GM19238 (cell line): ENCODE measurements around the gene PRSS48.
"Not testable (repeated sequence)": the region's sequence is repeated elsewhere in the genome, so short reads cannot be mapped to it uniquely, and the experiment has no call there.

Experiments used
- DNase-seq: peaks from one replicate; pipeline ENCODE4 v3.0.0; 2011; ENCODE audit warnings: low spot score; ENCODE audit not compliant: insufficient read length

Gene PRSS48

DNA sequence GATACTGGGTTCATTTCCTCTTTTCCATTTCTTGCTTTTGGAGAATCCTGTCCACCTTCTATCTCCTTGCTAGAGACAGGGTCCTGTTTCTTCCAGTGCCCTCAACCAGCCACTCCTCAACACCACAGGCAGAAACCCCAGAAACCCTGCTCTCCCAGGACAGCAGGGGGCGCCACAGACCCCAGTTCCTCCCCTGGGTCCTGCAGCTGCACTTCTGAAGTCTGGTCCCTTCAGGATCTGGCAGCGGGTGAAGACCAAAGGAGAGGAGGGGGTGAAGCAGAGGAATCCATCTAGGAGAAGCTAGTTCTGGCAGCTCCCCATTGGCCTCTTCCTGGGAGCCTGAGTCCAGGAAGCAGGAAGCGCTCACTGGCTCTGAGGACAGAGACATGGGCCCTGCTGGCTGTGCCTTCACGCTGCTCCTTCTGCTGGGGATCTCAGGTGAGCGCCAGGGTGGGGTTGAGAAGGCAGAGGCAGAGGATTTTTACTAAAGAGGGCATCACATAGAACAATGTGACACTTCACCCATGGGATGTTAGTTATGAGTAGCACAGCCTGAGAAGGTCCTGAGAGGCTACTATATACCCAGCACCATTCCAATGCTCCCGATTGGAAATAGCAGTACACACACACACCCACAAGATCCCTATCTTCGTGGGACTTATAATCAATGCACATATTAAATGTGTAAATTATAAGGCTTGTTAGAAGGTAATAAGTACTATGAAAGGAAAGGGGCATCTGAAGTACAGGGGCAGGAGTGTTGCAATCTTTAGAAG is at the start of gene PRSS48:
TSS of gene PRSS48 (plus strand) at position 375 of the 776 bp plus-strand sequence. CDS start at position 387, 12 bp downstream.
- peak; percentile 23 for DNase-seq

DNA sequence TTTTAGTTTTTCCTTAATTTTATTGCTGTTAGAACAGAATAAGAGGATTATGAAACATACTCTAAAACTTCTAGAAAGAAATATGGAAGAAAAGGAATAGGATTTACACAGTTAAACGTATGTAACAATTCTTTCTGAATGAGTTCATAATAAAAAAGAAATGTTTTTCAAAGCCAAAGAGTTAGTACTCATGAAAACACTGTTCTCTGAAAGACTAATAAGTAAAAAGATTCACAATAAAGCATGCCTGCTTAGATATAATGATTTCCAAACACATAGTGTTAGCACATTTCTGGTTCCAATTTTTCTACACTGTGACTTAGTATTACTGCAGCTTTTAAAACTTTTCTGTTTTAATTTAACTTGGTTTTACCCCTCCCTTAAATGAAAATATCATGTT is 49.8 kb upstream of the PRSS48 start:
- no peak for DNase-seq

DNA sequence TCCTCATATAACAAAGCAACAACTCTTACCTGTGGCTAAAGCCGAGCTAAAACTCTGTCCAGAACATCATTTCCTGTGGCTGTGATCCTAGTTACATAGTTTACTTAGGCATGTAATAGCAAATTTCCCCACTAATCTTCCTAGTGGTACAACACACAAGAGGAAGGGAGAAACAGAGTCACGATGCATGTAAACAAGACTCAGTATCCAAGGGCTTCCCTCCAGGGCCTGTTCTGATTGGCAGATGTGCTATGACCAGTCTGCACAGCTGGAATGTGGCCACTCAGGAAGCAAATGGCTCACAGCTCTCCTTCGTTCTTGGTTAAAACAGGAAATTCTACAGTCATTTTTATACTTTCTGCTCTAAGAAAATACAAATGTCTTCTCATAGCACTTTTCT is 49.2 kb upstream of the PRSS48 start:
- no peak for DNase-seq

GRCh38 chr4:151228189-151229119 is 48.5 kb upstream of the PRSS48 start:
- no peak for DNase-seq

GRCh38 chr4:151231915-151232595 is 44.9 kb upstream of the PRSS48 start:
- no peak for DNase-seq

GRCh38 chr4:151233600-151233999 is 43.4 kb upstream of the PRSS48 start:
- no peak for DNase-seq

DNA sequence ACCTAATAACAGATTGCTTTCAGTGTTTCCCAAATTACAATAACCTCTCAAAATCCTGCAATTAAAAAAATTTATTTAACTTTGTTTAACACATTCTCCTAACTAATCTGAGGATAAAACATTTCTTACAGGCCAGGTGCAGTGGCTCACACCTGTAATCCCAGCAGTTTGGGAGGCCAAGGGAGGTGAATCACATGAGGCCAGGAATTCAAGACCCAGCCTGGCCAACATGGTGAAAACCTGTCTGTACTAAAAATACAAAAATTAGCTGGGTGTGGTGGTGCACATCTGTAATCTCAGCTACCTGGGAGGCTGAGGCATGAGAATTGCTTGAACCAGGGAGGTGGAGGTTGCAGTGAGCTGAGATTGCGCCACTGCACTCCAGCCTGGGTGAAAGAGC is 41.6 kb upstream of the PRSS48 start:
- not testable (repeated sequence) for DNase-seq

- DNase-seq, result no peak
Measured at GRCh38 chr4:151236036-151236435, 40.9 kb upstream of the PRSS48 start.

- no peak for DNase-seq
Measured at GRCh38 chr4:151238477-151238876, 38.5 kb upstream of the PRSS48 start.

- DNase-seq, result no peak
Measured at GRCh38 chr4:151239608-151240007, 37.4 kb upstream of the PRSS48 start.

DNA sequence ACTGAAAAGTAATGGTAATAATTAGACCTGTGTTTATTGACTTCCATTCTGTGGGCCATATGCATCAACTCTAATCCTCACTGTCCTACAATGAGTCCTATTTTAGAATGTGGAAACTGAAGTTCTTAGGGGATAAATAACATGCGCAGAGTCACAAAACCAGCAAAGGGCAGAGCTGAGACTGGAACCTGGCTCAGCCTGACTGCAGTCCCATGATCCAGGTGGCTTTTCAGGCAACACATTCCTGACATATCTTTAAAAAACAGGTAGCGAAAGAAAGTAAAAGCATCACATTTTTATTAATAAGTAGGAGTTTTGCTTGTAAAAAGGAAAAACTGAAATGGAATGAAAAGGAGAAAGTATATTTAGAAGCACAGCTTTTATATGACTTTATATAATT is 34.7 kb upstream of the PRSS48 start:
- no peak for DNase-seq

GRCh38 chr4:151246742-151247141 is 30.2 kb upstream of the PRSS48 start:
- no peak for DNase-seq

DNA sequence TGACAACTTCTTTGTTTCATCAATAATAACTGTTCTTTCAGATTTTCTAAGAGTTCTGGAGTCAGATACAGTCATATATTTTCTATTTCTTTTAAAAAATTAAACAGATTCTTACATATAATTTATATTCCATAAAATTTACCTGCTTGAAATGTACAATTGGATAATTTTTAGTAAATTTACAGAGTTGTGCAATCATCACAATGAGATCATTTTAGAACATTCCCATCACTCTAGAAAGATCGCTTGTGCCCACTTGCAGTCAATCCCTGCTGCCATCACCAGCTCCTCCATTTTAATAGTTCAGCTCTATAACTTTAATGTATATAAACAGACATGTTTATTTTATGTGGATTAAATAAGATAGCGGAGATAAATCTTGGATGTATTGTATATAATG is 29.6 kb upstream of the PRSS48 start:
- DNase-seq, result no peak

GRCh38 chr4:151248519-151248918 is 28.4 kb upstream of the PRSS48 start:
- DNase-seq, result no peak

- DNase-seq, result no peak
Measured at GRCh38 chr4:151250706-151251105, 26.3 kb upstream of the PRSS48 start.

- no peak for DNase-seq
Measured at GRCh38 chr4:151251603-151252304, 25.2 kb upstream of the PRSS48 start.

GRCh38 chr4:151255226-151255625 is 21.7 kb upstream of the PRSS48 start:
- not testable (repeated sequence) for DNase-seq

DNA sequence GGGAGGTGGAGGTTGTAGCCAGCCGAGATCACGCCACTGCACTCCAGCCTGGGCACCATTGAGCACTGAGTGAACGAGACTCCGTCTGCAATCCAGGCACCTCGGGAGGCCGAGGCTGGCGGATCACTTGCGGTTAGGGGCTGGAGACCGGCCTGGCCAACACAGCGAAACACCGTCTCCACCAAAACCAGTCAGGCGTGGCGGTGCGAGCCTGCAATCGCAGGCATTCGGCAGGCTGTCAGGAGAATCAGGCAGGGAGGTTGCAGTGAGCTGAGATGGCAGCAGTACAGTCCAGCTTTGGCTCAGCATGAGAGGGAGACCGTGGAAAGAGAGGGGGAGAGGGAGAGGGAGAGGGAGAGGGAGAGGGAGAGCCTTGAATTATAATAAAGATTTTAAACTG is 21.3 kb upstream of the PRSS48 start:
- DNase-seq, result not testable (repeated sequence)

DNA sequence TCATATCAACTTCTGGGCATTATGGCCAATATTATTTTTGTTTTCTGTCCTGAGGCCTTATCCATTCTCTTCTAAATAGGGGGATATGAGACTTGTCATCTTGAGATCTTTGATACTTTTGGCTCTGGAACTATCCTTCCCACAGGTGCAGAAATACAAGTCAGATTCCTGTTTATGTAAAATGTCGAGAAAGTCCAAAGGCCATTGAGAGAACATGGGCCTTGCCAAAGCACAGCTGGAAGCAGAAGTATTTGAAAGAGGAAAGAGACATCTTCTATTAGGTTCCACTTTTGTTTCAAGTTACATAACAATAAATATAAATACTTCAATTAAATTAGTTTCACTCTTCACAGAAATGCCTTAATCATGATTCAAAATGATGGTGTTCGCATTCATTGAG is 20.8 kb upstream of the PRSS48 start:
- no peak for DNase-seq

DNA sequence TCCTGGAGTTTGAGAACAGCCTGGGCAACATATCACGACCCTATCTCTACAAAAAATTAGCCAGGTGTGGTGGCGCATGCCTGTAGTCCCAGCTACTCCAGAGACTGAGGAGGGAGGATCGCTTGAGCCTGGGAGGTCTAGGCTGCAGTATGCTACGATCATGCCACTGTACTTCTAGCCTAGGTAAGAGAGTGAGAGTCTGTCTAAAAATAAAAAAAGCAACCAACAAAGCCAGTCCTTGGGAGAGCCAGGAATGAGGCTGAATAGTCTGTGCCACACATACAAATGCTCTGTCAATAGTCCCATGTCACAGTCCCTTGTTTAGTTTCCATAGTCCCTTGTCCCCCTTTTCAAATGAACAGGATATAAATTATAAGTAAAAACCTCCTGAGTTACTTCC is 19.3 kb upstream of the PRSS48 start:
- DNase-seq, result no peak

DNA sequence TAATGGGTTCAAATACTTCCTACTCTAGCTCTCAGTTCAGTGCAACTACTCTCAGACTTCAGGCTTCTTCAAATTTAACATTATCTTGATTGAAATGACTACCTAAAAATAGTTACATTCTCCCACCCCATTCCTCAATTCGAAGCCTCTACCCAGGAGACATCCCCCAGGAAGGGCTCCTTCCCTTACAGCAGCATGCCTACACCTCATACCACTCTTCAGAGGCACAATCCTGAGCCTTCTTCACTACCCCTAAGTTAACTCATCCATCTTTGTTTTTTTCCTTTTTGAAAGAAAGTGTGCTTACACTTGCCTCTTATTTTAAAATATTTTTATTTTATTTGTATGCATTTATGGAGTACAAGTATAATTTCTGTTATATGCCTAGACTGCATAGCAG is 17.2 kb upstream of the PRSS48 start:
- DNase-seq, result no peak
